HuH-7.5 (cell line): ENCODE measurements around the gene GNAI1.

Experiments used
- DNase-seq: peaks from one replicate; pipeline ENCODE4 v3.0.0; 2011; ENCODE audit warnings: low spot score

The GNAI1 gene

DNA sequence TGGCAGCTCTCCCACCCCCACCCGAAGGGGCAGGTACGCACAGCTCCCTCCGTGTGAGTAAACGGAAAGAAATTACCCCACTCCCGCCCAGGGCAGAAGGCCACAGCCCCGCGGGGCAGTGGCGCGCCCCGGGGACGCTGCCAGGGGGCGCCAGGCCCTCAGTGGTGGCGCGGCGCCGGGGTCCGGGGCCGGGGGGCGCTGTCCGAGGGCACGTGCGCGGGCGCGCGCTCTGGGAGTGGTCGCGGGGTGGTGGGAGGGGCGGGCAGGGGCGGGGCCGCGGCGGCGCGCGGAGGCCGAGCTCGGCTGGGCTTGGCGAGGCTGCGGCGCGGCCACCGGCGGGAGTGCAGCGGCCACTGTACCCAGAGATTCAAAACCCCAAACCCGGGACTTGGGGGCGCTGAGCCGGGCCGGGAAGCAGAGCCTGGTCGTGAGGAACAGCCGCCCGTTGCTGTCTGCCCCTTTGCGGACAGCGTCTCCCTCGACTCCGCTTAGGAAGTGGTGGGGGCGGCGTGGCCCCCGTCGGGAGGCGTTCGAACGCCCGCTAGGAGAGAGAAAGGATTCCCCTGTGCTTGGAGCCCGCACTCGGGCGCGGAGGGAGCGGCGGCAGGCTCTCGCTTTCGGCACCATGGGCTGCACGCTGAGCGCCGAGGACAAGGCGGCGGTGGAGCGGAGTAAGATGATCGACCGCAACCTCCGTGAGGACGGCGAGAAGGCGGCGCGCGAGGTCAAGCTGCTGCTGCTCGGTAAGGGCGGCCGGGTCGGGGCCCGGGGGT, at the start of gene GNAI1:
Gene GNAI1, plus strand, starts transcription at position 296 of the 773 bp plus-strand sequence. Its CDS starts 330 bp downstream, at position 626.
- peak; percentile 47 for DNase-seq

DNA sequence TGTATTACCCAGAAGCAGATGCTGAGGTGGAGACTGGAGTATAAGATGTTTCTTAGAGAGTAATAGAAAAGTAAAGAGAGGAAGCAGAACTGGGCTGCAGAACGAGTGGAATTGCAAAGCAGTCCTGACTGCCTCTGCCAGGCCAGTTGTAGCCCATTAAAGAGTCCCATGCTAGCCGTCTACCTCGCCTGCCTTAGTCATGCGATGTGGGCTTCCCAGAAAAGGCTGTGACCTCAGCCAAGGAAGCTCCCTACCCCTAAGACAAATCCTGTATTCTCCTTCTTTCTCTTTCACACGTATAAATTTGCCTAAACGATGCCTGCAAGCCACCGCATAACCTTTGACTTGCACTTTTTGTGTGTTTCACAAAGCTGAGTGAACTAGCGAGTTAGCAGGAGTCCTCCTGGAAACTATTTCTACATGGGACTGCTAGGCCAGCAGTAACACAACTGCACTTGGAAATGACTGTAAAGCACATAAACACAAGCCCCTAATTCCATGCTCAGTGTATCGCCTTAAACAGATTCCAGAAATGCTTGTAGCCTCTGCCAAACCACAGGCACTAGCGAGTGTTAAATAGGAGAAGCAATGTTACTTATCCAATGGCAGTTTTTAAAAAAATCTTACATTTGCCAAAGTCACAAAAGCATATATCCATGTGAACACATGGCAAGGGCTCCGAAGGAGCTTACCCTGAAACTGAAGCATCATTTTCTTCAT, 47.4 kb upstream of the GNAI1 start:
- no peak for DNase-seq

DNA sequence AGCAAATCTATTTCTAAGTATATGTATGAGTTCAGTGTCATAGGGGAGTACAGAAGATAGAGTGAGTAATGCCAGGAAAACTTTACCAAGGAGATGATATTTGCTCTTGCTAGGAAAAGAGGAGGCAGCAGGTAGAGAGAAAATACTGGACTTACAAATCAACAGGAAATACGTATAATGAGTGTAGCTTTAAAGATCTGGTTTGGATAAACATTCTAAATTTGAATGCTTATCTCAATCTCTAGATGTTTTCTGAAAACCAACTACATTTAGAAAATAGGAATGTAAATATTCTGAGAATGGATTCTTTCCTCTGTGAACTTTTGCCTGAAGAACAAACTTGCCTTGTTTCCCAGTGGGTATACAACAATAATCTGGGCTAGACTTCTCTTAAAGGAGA, 46.9 kb upstream of the GNAI1 start:
- DNase-seq, result no peak

DNA sequence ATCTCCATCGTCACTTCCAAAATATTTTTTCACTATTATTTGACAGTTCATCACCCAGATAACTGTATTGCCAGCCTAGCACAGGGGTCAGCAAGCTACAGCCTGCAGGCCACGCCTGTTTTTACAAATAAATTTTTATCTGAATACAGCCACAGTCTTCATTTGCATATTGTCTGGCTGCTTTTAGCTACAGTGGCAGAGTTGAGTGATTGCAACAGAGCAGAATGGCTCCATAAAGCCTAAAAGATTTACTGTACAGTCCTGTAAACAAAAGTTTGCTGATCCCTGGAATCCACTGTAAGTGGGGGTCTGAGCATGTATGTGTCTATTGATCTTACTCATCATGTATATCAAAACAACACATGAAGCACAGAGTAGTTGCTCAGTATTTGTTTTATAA, 45.9 kb upstream of the GNAI1 start:
- DNase-seq, result no peak

DNA sequence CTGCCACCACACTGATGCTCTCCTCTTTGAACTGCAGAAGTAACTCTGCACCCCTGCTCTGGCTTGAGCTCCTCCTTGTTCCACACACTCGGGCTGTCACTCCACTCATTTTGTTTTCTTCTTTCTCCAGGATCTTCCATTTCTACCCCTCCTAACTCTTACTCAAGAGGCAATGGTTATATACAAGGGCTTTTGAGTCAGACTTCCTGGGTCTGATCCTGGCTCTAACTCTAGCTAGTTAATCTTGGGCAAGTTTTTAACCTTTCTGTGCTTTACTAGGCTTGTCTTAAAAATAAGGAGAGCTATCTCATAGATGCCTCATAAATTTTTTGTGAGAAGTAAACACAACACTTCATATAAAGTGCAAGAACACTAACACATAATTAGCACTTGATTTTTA, 45.3 kb upstream of the GNAI1 start:
- no peak for DNase-seq

DNA sequence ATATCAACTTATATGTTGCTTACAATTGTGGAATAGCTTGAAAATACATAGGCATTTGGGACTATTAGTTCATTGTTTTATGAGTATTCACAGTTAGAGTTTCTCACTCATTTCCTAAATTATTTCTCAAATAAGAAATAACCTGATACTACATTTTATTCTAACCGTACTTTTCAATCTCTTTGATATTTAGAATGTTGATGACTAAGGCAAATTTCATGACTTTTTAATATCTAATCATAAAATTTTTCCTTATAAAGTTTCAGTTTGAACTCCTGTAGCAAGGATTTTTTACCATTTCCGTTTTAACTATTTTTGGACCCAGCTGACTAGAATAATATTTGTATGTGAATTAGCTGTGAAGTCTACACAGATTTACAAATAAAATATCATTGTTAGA, 41.3 kb upstream of the GNAI1 start:
- no peak for DNase-seq

DNA sequence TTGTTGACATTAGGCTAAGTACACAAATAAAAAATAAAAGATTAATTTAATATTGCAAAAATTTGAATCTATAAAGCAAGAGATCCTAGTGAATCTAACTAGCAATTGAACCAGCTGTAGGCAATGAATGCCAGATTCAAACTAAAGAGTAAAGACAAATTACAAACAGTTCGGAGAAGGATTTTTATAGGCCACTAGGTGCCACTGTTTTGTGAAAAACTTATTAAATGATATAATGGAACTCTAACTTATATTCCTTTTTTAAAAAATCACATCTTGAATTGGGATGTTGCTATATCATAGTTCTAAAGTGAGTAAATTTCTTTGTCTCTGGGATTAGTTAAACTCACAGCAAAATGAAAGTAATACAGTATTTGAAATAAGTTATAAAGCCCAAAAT, 39.1 kb upstream of the GNAI1 start:
- DNase-seq, result no peak

DNA sequence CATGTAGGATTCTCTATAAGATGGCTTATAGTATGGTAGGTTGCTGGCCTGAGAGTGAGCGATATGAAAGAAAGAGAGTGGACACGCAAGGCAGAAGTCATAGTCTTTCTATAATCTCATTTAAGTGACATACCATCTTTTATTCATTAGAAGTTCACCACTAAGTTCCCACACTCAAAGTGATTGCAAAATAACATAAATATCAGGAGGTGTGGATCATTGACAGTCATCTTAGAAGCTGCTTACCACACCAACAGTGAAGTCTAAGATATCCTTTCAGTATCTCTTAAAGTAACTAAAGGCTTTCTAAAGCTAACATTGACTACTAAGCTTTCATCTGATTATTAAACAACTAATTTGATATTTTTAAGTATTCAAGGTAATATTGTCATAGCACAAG, 36.9 kb upstream of the GNAI1 start:
- no peak for DNase-seq

DNA sequence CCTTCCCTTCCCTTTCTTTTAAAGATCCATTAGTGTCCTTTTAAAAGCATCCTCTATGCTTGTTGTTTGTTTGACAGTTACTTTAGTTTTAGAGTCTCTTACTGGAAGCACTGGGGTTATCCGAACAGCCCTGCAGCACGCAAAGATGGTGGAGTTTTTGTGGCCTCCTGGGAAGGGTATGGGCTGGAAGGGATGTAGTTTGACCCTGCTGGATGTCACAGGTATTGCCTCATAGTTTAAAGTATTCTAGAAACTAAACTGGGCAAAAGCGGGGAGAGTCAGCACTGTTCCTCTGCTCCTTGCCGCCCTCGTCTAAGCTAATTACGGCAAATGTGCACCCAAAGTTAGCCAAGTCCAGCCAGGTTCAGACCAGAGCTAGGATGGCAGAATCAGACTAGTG, 35.8 kb upstream of the GNAI1 start:
- no peak for DNase-seq

DNA sequence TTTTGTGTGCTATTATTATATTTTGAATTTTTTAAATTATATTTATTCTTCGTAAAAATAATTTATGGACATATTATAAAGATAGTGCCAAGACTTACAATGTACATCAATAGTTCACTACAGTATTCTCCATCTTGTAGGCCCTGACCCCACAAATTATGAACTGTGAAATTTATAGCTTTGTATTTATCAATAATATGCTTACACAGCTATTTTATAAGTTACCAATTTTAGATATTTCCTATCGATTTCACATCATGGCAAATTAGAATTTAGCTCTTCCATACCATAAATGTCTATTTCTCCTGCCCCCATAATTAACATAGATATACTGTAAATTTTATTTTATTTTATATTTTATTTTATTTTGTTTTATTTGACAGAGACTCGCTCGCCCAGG, 34.4 kb upstream of the GNAI1 start:
- no peak for DNase-seq

DNA sequence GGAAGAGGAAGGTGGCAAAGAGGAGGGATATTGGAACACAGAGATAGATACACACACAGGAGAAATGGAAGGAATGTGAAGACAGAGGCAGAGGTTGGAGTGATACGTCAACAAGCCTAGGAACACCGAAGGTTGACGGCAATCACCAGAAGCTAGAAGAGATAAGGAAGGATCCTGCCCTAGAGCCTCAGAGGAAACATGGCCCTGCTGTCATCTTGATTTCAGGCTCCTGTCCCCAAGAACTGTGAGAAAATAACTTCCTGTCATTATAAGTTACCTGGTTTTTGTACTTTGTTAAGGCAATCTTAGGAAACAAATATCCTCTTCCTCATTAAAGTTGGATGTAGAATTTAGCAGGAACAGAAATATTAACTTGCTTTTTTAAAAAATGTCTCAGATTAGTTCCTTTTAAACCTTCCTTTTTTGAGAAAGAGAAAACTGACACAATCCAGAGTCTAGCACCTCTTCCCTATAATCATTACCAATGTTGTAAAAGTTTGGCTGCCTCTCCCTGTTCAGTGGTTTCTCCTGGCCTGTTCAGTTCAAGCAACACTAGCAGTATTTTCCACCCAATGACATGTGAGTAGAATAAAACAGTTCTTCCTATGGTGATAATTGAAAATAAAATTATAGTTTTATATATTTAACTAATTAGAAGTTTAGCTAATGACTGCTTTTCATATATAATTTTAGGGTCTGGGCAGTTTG, 28.8 kb upstream of the GNAI1 start:
- DNase-seq, result no peak

DNA sequence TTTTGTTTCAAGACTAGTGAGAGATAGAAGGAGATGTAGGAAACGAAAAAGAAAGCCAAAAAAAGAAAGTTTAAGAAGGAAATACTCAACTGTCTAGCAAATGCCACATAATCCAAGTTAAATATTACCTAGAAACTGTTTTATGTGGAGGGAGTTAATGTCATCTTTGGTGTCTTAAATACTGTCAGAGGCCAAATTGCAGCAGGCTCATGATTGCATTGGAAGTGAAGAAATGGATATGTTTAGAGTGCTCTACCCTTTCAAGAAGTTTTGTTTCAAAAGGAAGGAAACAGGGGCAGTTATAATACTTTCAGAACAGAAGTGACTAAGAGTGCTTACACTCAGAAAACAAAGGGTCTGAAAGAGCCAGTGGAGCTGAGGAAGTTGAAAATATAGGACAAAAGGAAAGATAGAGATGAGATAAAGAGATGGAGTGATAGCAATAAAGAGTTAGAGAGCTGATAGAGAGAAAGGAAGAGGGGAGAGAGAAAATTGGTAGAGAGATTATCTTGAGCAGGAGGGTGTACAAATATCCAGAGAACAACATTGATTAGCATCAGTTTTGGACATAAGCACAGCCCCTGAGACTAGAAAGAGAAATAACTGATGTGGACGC, 28.0 kb upstream of the GNAI1 start:
- DNase-seq, result no peak

DNA sequence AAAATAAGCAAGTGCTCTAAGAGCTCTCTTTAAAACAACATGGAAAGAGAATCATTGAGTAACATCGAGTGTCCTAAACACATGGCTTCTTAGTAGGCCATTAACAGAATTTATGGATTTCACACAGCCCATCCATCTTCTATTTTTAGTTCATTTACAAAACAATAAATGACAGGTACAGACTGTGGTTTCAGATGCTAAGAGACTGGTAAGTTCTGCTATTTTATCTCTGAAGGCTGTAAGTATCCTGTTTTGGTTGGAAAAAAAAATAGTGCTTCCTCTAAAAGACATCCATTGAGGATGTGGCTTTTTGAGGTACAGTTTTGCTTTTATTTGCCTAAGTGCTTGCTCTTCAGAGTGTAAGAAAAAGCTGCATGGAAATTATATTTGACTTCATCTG, 27.4 kb upstream of the GNAI1 start:
- DNase-seq, result no peak

DNA sequence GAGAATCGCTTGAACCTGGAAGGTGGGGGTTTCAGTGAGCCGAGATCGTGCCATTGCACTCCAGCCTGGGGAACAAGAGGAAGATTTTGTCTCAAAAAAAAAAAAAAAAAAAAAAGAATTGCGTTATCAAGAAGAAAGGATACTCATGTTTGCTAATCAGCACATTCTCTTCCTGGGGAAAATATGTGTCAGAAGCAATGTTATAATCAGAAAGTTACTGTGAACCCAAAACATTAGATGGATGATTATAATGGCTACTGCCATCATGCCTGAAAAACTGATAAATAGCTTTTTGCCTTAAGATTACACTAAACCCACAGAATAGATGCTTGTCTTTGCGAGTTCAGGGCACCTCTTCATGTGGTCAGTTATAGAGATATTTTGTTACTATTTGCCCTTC, 24.3 kb upstream of the GNAI1 start:
- no peak for DNase-seq

DNA sequence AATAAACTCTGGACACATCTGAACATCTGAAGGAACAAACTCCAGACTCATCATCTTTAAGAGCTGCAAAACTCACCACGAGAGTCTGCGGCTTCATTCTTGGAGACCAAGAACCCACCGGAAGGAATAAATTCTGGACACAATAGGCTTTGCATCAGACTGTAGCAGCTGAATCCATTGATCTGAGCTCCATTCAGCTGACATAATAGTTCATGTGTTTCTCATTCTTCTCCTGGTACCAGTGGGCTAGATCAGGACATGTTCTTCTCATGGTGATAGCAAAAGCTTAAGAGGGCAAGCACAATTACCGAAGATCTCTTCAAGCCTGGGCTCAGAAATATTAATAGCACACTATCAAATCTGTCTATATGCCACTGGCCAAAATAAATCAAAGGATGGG, 20.5 kb upstream of the GNAI1 start:
- DNase-seq, result no peak

DNA sequence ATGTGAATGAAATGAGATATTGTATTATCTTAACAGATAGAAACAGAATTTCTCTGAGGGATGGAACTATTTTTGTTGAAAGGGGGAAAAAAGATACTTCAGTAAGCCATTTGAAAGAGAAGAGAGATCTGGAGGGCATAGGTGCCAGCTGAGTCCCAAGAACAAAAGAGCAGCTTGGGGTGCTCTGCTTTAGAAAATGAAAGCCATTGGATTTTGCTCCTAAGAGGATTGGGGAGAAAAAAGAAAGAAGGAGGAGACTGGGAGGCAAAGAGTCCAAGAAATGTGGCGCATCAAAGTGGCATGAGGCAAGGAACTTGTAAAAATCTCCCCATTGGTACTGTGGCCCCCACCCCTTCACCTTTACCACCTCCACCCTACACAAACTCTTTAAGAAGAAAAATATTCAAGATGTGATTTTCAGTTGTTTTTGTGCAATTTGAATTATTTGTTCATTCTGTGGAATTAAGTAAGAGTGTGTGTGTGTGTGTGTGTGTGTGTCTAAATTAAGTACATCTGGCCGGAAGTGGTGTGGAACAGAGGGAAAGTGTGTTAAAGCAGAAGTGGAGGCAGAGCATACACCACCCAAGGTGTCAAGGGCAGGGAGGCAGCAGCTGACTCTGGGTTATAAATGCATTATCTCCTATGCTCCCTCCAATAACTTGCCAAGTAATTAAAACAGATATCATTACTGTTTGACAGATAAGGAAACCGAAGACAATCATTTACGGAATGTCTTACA, 9.9 kb upstream of the GNAI1 start:
- no peak for DNase-seq

DNA sequence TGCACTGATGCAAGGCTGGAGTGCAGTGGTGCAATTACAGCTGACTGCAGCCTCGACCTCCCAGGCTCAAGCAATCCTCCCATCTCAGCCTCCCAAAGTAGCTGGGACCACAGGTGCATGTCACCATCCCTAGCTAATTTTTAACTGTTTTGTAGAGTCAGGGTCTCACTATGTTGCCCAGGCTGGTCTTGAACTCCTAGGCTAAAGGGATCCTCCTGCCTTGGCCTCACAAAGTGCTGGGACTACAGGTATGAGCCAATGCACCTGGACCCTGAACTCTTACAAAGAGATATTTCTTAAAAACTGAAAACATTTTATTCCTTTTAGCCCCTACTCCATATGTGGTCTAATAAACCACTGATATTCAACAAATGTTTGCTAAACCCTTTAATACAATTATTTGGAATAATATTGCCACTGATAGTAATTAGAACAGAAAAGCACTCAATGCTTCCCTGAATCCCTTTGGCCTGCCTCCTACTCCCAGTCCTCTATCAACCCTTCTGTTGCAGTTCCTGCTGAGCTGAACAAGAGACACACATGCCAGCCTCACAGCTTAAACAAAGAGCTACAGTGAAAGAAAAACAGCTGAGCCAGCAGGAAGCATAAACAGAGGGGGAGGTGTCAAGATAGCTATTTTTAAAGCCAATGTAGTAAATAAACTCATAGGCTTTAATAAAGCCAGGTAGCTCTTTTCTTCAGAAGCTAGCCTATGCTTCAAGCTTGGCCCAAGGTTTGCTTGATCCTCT, 7.0 kb upstream of the GNAI1 start:
- DNase-seq, result peak; percentile 15

DNA sequence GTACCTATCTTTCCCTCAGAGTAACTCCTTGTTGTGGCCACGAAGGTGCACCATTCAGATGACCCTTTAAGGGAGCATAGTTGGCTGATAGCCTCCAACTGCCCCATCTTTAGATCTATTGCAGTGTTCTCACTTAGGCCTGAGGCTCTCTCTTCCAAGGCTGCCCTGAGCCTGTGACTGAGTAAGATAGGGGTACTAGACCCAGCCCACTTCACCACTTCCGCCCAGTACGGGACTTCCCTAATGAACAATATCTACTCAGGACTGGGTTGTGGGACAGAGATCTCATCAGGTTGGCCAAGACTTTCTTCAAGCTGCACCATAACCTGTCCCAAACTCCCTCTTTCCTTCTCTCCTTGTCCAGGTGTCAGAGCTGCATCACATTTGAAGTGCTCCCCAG, 5.7 kb upstream of the GNAI1 start:
- no peak for DNase-seq

DNA sequence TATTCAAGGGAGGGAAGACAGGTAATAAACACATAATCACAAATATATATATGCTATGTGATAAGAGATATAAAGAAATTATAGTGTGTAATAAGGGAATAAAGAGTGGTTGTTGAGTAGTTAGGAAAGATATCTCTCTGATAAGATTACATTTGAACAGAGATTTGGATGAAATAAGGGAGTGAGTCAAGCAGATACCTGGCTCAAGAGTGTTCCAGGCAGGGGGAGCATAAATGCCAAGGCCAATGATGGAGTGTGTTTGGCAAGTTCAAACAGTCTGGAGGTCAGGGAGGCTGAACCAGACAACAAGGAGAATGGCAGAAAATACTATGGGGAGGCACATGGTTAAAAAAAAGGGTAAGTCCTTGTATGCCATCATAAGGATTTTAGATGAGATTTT, 4.8 kb upstream of the GNAI1 start:
- no peak for DNase-seq

DNA sequence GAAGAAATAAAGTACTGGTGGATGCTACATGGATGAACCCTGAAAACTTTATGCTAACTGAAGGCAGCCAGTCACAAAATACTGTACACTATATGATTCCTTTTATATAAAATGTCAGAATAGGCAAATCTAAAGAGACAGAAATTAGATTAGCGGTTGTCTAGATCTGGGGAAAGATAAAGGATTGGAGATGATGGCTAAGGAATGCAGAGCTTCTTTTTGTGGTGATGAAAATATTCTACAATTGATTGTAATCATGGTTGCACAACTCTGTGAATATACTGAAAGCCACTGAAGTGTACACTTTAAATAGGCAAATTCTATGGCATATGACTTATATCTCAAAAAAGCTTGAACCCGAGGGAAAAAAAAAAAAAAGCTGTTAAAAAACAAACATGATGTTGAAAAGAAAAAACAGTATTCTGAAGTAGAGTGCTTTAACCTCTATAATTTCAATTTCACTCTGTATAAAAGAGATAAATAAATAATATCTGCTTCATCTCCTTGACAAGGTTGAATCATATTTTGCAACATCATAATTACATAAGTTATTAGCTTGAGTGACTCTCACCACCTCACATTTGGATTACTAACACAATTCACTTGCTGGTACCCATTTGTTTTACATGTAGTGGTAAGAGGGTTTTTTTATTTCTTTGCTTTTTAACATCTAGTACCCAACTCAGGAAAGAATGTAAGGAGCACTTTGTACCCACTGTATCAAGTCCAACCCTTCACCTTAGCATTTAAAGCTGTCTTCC, 2.8 kb upstream of the GNAI1 start:
- DNase-seq, result no peak

DNA sequence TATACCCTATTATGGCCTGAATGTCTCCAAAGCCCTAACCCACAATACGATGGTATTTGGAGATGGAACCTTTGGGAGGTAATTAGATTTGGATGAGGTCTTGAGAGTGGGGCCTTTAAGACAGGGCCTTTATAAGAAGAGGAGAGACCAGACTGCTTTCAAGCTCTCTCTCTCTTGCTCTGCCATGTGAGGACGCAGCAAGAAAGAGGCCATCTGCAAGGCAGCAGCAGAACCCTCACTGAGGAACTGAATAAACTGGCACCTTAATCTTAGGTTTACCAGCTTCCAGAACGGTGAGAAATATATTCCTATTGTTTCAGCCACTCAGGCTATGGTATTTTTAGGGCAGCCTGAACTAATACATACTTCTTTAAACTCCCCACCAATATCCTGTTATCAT, 2.0 kb upstream of the GNAI1 start:
- no peak for DNase-seq
